Tibial nerve (tissue), 3 donors: ENCODE data around the gene PHYHIPL.

Source experiments
- CTCF ChIP-seq, 5 experiments: fragments of 200-600 bp in 3 of 5; fragments of 450-650 bp in 2 of 5; sonication (generic) in 3 of 5; IDR thresholded peaks; one replicate each; pipeline ENCODE4 v1.5.1; 2016 to 2019; ENCODE audit warnings: antibody characterized with exemption in 5 of 5, mild to moderate bottlenecking in 3 of 5, moderate library complexity in 2 of 5
- POLR2A ChIP-seq, 2 donors: fragments of 450-650 bp; IDR thresholded peaks; one replicate each; pipeline ENCODE4 v1.6.1; 2017; ENCODE audit warnings: antibody characterized with exemption in 2 of 2, mild to moderate bottlenecking in 2 of 2, moderate library complexity in 2 of 2

- TF ChIP-seq CTCF (IDR thresholded peaks at IDR 0.05) (no peak), POLR2A (IDR thresholded peaks at IDR 0.05) (no peak)
These were observed 4.3 kb downstream of the PHYHIPL start for GRCh38 chr10:59180689-59181270.
